Stimulated activated CD8-positive, alpha-beta memory T cell treated with anti-CD3 and anti-CD28 coated beads, Interleukin-15, amount 100 ng/mL, for 4 hours (primary cell): ENCODE measurements around the gene KRT28.
"Not testable (repeated sequence)": the region's sequence is repeated elsewhere in the genome, so short reads cannot be mapped to it uniquely, and the experiment has no call there.

Experiments
- DNase-seq, 2 donors: peaks; one replicate each; pipeline ENCODE4 v3.0.0-alpha.2; 2020; ENCODE audit warnings: low read depth in 2 of 2

Gene KRT28

DNA sequence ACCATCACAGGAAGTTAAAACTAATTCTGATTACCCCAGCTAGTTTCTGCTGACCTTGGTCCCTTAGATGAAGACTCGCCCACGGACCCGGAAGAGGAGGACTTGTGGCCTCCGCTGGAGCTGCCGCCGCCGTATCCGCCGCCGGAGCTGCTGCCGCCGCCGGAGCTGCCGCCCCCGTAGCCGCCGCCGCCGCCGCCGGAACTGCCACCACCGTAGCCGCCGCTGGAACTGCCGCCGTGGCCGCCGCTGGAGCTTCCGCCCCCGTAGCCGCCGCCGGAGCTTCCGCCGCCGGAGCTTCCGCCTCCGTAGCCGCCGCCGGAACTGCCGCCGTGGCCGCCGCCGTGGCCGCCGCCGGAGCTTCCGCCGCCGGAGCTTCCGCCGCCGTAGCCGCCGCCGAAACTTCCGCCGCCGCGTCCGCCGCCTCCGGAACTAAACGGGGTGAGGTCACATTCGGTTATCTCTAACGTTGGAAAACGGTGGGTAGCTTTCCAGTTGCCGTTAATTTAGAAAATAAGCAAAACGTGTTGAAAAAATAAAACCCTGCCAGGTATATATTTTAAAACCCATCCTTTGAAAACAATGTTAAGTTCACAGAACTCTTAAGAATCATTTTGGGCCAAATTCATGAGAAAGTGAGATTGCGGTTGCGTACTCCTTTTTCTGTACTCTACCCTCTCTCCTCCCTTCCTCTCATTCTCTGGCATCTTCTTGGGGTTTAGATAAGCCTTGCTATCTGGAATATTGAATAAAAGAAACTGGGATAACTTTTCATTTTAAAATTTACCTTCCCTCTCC lies 19.2 kb upstream of the KRT28 start:
- DNase-seq: peak; percentile 74 to 77

GRCh38 chr17:40818343-40818732 lies 18.6 kb upstream of the KRT28 start:
- DNase-seq: no peak

GRCh38 chr17:40817103-40817682 lies 17.4 kb upstream of the KRT28 start:
- no peak for DNase-seq

DNA sequence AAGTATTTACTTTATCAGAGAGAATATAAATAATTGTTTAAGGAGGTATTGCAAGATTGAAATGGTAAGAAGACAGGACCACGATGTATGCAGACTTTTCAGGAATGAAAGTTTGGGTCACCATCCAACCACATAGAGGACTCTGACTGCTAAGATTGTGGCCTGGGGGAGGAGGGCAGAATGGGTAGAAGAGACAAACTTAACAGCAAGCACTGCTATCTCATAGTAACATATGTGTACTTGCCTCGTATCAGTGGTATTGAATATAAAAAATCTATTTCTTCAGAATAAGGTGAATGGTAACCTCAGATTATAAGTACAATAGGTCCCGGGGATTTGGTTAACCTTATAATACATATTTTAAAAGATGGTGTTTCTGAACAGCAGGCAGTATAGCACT lies 16.8 kb upstream of the KRT28 start:
- DNase-seq: no peak

- DNase-seq: no peak
Measured at GRCh38 chr17:40815381-40815780, 15.6 kb upstream of the KRT28 start.

DNA sequence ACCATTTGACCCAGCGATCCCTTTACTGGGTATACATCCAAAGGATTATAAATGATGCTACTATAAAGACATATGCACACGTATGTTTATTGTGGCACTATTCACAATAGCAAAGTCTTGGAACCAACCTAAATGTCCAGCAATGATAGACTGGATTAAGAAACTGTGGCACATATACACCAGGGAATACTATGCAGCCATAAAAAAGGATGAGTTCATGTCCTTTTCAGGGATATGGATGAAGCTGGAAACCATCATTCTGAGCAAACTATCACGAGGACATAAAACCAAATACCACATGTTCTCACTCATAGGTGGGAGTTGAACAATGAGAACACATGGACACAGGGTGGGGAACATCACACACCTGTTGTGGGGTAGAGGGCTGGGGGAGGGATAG lies 14.9 kb upstream of the KRT28 start:
- not testable (repeated sequence) for DNase-seq

DNA sequence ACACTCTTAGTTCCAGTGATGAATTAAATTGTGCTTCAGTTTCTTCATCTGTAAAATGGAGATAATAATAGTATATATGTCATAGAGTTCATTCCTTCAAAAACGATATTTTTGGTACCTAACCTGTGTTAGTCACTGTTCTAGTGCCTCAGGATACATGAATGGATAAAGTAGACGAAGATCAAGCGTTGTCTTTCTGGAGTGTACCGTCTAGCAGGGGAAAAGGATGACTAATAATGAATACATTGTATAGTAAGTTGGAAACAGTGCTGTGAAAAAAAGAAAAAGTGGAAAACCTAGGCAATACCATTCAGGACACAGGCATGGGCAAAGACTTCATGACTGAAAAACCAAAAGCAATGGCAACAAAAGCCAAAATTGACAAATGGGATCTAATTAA lies 14.0 kb upstream of the KRT28 start:
- DNase-seq: no peak

DNA sequence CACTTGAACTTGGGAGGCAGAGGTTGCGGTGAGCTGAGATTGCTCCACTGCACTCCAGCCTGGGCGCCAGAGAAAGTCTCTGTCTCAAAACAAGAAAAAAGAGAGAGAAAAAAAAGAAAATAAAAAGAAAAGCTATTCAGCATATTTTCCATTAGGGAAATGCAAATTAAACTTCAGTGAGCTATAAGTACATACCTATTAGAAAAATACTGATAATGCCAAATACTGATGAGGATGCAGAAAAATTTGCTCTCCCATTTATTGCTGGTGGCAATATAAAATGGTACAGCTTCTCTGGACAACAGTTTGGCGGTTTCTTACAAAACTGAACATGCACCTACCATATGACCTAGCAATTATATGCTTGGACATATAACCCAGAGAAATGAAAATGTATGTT lies 12.9 kb upstream of the KRT28 start:
- DNase-seq: no peak

DNA sequence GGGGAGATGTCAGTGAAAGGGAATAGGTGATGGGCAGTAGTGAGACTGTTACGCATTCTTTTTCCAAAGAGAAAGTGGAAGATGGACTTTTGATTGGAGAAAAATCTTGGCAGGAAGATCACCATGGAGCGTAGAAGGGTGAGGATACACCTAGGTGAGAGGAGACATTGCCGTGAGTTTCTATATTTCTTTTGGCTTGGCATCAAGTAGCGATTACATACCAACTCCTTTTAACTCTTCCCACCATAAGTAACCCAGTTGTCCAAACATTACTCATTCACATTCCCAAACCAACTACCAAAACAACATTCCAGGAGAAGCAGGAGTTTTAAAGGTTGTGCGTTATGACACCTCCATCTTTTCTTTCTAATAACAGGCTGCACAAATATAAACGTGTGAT lies 10.7 kb upstream of the KRT28 start:
- DNase-seq: no peak

- no peak for DNase-seq
Measured at GRCh38 chr17:40809721-40810421, 10.1 kb upstream of the KRT28 start.

DNA sequence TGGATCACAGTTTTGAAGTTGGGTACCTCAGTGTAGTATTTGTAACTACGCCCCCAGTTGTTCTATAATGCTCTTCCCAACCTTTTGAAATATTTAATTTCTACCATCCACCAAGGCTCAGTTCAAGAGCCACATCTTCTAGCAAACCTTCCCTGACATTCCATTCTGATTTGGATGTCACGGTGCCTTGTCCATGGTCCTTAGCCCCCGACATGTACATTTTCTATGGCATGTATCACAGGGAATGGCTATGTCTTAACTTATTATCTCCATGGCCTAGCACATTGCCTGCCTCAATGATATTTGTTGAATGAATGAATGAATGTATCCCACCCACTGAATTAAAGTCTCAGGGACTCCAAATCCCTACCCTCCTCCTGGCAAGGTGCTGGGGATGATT lies 6.4 kb upstream of the KRT28 start:
- no peak for DNase-seq

DNA sequence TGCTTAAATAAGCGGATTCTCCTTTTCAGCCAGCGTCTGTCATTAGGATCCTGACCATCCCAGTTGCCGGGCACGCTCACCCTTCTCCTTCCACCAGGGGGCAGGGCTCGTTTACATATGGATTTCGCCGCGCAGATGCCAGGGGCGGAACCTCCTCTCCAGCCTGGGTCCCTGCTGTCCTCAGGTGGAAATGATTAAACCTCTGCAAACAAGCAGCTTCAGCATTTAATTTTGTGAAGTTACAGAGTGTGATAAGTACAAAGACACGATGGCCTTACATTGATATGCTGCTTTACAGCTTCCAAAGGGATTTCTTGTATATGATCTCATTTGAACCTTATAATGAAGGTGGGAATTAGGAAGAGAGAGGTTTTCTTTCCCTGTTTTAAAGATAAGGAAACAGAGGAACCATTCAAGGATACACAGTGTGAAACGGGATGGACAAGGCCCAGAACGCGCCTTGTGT lies 3.9 kb upstream of the KRT28 start:
- DNase-seq: peak; percentile 42 to 49

DNA sequence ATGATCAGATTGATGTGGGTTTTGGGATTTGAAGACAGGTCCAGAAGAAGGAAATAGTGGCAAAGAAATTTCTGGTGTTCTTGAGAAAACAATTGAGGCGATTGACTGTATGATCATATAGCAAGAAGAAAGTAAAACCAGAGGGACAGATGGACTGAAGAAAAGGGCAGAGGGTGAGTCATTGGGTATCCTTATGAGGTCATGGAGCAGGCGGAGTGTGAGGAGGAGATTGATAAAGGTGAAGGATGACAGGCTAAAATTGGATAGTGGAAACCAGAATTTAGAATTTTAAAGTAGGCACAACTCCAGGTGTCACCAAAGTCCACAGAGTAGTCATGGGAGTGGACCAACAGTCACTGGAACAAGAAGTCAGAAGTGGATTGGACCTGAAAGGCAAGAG lies 1.4 kb upstream of the KRT28 start:
- no peak for DNase-seq

GRCh38 chr17:40800381-40800780 lies 622 bp upstream of the KRT28 start:
- DNase-seq: no peak

DNA sequence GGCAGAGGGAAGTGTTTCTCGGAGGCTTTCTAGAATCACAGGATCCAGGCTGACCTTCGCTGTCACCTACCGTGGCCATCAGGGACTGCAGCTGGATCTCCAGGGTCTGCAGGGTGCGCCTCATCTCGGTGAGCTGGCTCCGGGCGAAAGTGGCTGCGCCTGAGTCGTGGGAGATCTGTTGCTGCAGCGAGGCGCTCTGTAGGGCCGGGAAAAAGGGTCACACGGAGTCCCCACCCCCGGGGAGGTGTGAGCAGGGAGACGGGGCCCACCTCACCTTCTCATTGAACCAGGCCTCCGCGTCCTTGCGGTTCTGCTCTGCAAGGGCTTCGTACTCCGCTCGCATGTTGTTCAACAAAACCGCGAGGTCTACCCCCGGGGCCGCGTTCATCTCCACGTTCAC lies 2.9 kb downstream of the KRT28 start:
- no peak for DNase-seq

- DNase-seq: no peak
Measured at GRCh38 chr17:40795019-40795667, 4.6 kb downstream of the KRT28 start.

GRCh38 chr17:40794466-40794865 lies 5.3 kb downstream of the KRT28 start:
- DNase-seq: no peak

DNA sequence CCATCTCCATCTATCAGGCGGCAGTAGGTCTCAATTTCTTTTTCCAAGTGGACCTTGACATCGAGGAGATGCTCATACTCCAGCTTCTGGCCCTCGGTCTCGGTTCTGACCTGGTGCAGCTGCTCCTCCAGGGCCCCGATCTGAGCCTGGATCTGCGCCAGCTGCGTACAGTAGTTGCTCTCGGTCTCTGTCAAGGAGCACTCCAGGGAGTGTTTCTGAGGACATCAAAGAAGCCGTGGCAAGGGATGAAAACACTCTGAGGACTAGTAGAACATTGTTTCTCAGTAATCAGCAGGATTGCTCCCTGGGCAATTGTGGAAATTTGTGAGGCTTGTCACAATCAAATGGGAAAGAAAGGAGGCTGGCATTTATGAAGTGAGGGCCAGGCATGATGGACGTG lies 5.9 kb downstream of the KRT28 start:
- DNase-seq: no peak

GRCh38 chr17:40791787-40792436 lies 7.8 kb downstream of the KRT28 start:
- no peak for DNase-seq

DNA sequence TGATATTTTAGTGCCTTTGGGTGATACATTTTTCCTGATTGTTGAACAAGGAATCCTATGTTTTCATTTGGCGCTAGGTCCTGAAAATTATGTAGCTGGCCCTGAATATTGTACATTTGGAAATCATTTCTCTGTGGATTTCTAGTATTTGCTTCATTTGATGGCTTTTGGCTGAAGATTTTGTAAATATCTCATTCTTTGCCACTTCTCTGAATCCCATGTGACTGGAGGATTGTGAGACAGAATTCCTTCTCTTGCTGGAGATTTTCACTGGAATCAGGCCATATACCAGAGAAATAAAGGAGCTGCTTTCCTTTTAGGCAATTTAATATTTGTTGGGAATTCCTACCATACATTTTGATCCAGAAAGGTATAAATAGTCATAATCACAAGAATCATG lies 8.6 kb downstream of the KRT28 start:
- DNase-seq: no peak

DNA sequence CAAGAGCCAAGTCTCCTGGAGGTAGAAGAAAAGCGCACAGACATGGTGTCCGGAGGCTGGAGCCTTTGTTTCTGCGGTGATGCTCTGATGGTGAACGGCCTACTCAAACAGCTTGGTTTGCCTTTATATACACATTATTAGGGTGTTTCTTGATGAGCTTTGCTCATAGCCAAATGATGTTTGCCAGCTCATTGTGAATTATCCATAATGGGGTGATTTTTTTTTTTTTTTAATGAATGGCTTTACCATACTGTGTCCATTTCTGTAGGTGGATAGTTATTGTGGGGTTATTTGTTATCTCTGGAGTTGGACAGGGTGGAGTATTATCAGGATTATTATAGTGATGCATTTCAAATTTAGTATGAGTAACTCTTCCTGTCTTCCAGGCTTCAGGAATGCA lies 17.3 kb downstream of the KRT28 start, which contains the start of gene KRT27:
Gene KRT27 (minus strand): TSS at position 101 of the 400 bp plus-strand sequence. CDS start 57 bp downstream, at position 44.
- no peak for DNase-seq
